Caco-2 (cell line): ENCODE measurements around the gene CBX7. TPM values are rescaled to one million over a fixed set of nuclear protein-coding genes. Genes with fewer than 3 reads are reported as not detected.

Source experiments
- BruUV-seq: library from RNA; stranded (reverse); fragments of 400-500 nt; replicated peaks from 2 replicates; lab custom pipeline; 2021; lab: Mats Ljungman, UMichigan
- CTCF ChIA-PET: fragments of 300-600 bp; sonication (Branson Sonifier 250); formaldehyde crosslinking; loops from one replicate; lab custom pipeline; 2022; ENCODE audit warnings: antibody characterized with exemption; lab: Charles Lee
- POLR2A ChIA-PET: fragments of 300-600 bp; sonication (Branson Sonifier 250); formaldehyde crosslinking; loops from one replicate; lab custom pipeline; 2022; ENCODE audit warnings: antibody characterized with exemption; lab: Charles Lee
- DNase-seq, 2 experiments: peaks; one replicate each; pipeline versions ENCODE4 v3.0.0 to v3.0.0-alpha.2; 2020 to 2022
- H3K27me3 ChIP-seq: replicated peaks from 2 replicates; pipeline ENCODE4 v1.6.0; 2011; ENCODE audit warnings: low read length; ENCODE audit not compliant: control insufficient read depth, insufficient read depth
- H3K36me3 ChIP-seq: 2 replicates; pipeline ENCODE4 v1.5.1; 2011; ENCODE audit warnings: low read length; ENCODE audit not compliant: control insufficient read depth, insufficient read depth
- H3K4me1 ChIP-seq: fragments of 250-450 bp; sonication (Bioruptor Pico); 2 replicates; pipeline ENCODE4 v1.5.1; 2020; ENCODE audit warnings: mild to moderate bottlenecking
- H3K4me3 ChIP-seq: 2 replicates; pipeline ENCODE4 v1.5.1; 2011; ENCODE audit warnings: low read depth, mild to moderate bottlenecking, control low read depth, low read length
- H3K9me3 ChIP-seq: fragments of 250-450 bp; sonication (Bioruptor Pico); 2 replicates; pipeline ENCODE4 v1.5.1; 2020; ENCODE audit warnings: mild to moderate bottlenecking, moderate library complexity
- H3K27ac Mint-ChIP-seq: one replicate; pipeline ENCODE4 v1.8.0; 2022; ENCODE audit warnings: mixed read lengths; ENCODE audit not compliant: unreplicated experiment
- H3K27me3 Mint-ChIP-seq: one replicate; pipeline ENCODE4 v1.8.0; 2022; ENCODE audit warnings: mixed read lengths; ENCODE audit not compliant: insufficient read depth, unreplicated experiment
- H3K36me3 Mint-ChIP-seq: one replicate; pipeline ENCODE4 v1.8.0; 2022; ENCODE audit warnings: mild to moderate bottlenecking, mixed read lengths; ENCODE audit not compliant: insufficient read depth, unreplicated experiment
- H3K4me1 Mint-ChIP-seq: one replicate; pipeline ENCODE4 v1.8.0; 2022; ENCODE audit warnings: low read depth, mixed read lengths; ENCODE audit not compliant: unreplicated experiment
- H3K4me3 Mint-ChIP-seq: one replicate; pipeline ENCODE4 v1.8.0; 2022; ENCODE audit warnings: mild to moderate bottlenecking, moderate library complexity, mixed read lengths; ENCODE audit not compliant: unreplicated experiment
- H3K9me3 Mint-ChIP-seq: one replicate; pipeline ENCODE4 v1.8.0; 2022; ENCODE audit warnings: mixed read lengths; ENCODE audit not compliant: unreplicated experiment
- CTCF ChIP-seq, 2 experiments: fragments of 200-600 bp in 1 of 2; IDR thresholded peaks; 1 replicate in 1 of 2; 2 replicates in 1 of 2; pipeline versions ENCODE4 v1.5.1 to v1.8.0; 2011 to 2022; ENCODE audit warnings: antibody characterized with exemption in 1 of 2, control low read depth in 1 of 2, inconsistent platforms in 1 of 2, low read depth in 1 of 2, low read length in 1 of 2, mild to moderate bottlenecking in 1 of 2, moderate library complexity in 1 of 2; ENCODE audit not compliant: insufficient read depth in 1 of 2, severe bottlenecking in 1 of 2, unreplicated experiment in 1 of 2
- intact Hi-C: fragments of 100-400 bp; cut with micrococcal nuclease; formaldehyde crosslinking; loops from one replicate; pipeline ENCODE4 v1.10.0; 2022; ENCODE audit not compliant: unreplicated experiment
- total RNA-seq: library from RNA; stranded (reverse); gene quantifications from 2 replicates; pipeline ENCODE4 v1.2.3, GENCODE V29; 2022

Gene CBX7
- total RNA-seq, 1 experiment from 2014 or later = 4.4 TPM

GRCh38 chr22:39130892-39131855, 21.3 kb downstream of the CBX7 start:
- no peak for DNase-seq
- intact Hi-C loops = no loop called here
- BruUV-seq = no TSS peak
- no peaks in the 10 kb centered on the region for H3K9me3 ChIP-seq
- H3K27me3 ChIP-seq = no peaks in the 10 kb centered on the region
- Mint-ChIP-seq H3K4me3 (no peak overlapping the region), H3K27me3 (no peaks in the 10 kb centered on the region), H3K27ac (no peak overlapping the region), H3K9me3 (no peaks in the 10 kb centered on the region), H3K36me3 (no peaks in the 10 kb centered on the region), H3K4me1 (peaks cover 16% of the 10 kb centered on the region)
- H3K4me1 ChIP-seq = peaks cover 21% of the 10 kb centered on the region
- no peaks in the 10 kb centered on the region for H3K36me3 ChIP-seq
- ChIA-PET CTCF (interaction anchor here (0.5 kb wide), 1 partner anchor 202 kb away, joined by 7 read pairs; no protein-coding TSS in a partner anchor), POLR2A (no interaction called here)
- no peak overlapping the region for H3K4me3 ChIP-seq
- no peak for TF ChIP-seq CTCF (IDR thresholded peaks at IDR 0.05; ENCODE audit: insufficient read depth in 1 of 2, low read depth in 1 of 2, low read length in 1 of 2, severe bottlenecking in 1 of 2, unreplicated experiment in 1 of 2)

- intact Hi-C loops = no loop called here
- BruUV-seq = no TSS peak
- no peaks in the 10 kb centered on the region for H3K27me3 Mint-ChIP-seq
Observed at GRCh38 chr22:39130152-39130704, 22.3 kb downstream of the CBX7 start.

More at GRCh38 chr22:39130152-39130704, 22.3 kb downstream of the CBX7 start:
- POLR2A ChIA-PET = no interaction called here
- Histone ChIP-seq H3K9me3 (no peaks in the 10 kb centered on the region), H3K4me3 (no peak overlapping the region), H3K4me1 (peaks cover 21% of the 10 kb centered on the region), H3K36me3 (no peaks in the 10 kb centered on the region), H3K27me3 (no peaks in the 10 kb centered on the region)
- Mint-ChIP-seq H3K36me3 (no peaks in the 10 kb centered on the region), H3K4me1 (peaks cover 16% of the 10 kb centered on the region), H3K9me3 (no peaks in the 10 kb centered on the region), H3K27ac (no peak overlapping the region), H3K4me3 (no peak overlapping the region)
- TF ChIP-seq CTCF (IDR thresholded peaks at IDR 0.05; ENCODE audit: insufficient read depth in 1 of 2, low read depth in 1 of 2, low read length in 1 of 2, severe bottlenecking in 1 of 2, unreplicated experiment in 1 of 2) = no peak
- CTCF ChIA-PET = no interaction called here
- DNase-seq = no peak
